H9 (cell line): ENCODE data around the gene IRAK1. TPM values are rescaled to one million over a fixed set of nuclear protein-coding genes. Genes with fewer than 3 reads are reported as not detected.
A peak's percentile ranks its signal among the peaks of the same experiment; 100 is the strongest.

Experiments used
- DNase-seq: peaks from one replicate; pipeline ENCODE4 v3.0.0-alpha.2; 2017
- H2AFZ ChIP-seq: one replicate; pipeline ENCODE4 v1.6.1; 2013; ENCODE audit warnings: mild to moderate bottlenecking, low read length, control low read depth, moderate library complexity
- H2AK5ac ChIP-seq: 2 replicates; pipeline ENCODE4 v1.6.1; 2013; ENCODE audit warnings: low read length, control low read depth, mixed read lengths; ENCODE audit not compliant: insufficient read length
- H2BK120ac ChIP-seq: one replicate; pipeline ENCODE4 v1.6.1; 2013; ENCODE audit warnings: low read depth, mild to moderate bottlenecking, low read length, control low read depth, inconsistent platforms; ENCODE audit not compliant: poor library complexity, severe bottlenecking
- H2BK12ac ChIP-seq: 2 replicates; pipeline ENCODE4 v1.6.1; 2013; ENCODE audit warnings: low read length, control low read depth, mixed read lengths, low read depth; ENCODE audit not compliant: insufficient read length
- H2BK15ac ChIP-seq: 2 replicates; pipeline ENCODE4 v1.6.1; 2013; ENCODE audit warnings: low read depth, low read length, control low read depth
- H2BK20ac ChIP-seq: one replicate; pipeline ENCODE4 v1.6.1; 2013; ENCODE audit warnings: low read depth, mild to moderate bottlenecking, low read length, control low read depth, inconsistent platforms; ENCODE audit not compliant: poor library complexity, severe bottlenecking
- H2BK5ac ChIP-seq: 2 replicates; pipeline ENCODE4 v1.6.1; 2013; ENCODE audit warnings: low read length, control low read depth, mixed read lengths; ENCODE audit not compliant: insufficient read length
- H3K14ac ChIP-seq: 2 replicates; pipeline ENCODE4 v1.6.1; 2013; ENCODE audit warnings: low read length, control low read depth; ENCODE audit not compliant: insufficient read depth
- H3K18ac ChIP-seq: 2 replicates; pipeline ENCODE4 v1.6.1; 2013; ENCODE audit warnings: low read depth, mild to moderate bottlenecking, mixed read lengths, low read length, control low read depth; ENCODE audit not compliant: insufficient read length
- H3K23ac ChIP-seq: 2 replicates; pipeline ENCODE4 v1.6.1; 2013; ENCODE audit warnings: low read length, control low read depth, mixed read lengths, low read depth; ENCODE audit not compliant: insufficient read length
- H3K23me2 ChIP-seq: 2 replicates; pipeline ENCODE4 v1.6.1; 2013; ENCODE audit warnings: low read depth, mild to moderate bottlenecking, mixed read lengths, low read length, control low read depth; ENCODE audit not compliant: insufficient read length, poor library complexity, severe bottlenecking
- H3K27ac ChIP-seq: 2 replicates; pipeline ENCODE4 v1.5.1; 2013; ENCODE audit warnings: low read length, control low read depth, mixed read lengths, low read depth; ENCODE audit not compliant: insufficient read length
- H3K27me3 ChIP-seq: 2 replicates; pipeline ENCODE4 v1.6.1; 2013; ENCODE audit warnings: low read length, control low read depth, inconsistent platforms; ENCODE audit not compliant: insufficient read depth
- H3K4ac ChIP-seq: 2 replicates; pipeline ENCODE4 v1.6.1; 2013; ENCODE audit warnings: low read depth, mild to moderate bottlenecking, control low read depth, inconsistent platforms, low read length, moderate library complexity
- H3K4me1 ChIP-seq: 2 replicates; pipeline ENCODE4 v1.6.1; 2013; ENCODE audit warnings: low read length, control low read depth, inconsistent platforms; ENCODE audit not compliant: insufficient read depth
- H3K4me2 ChIP-seq: 2 replicates; pipeline ENCODE4 v1.6.1; 2013; ENCODE audit warnings: low read length, control low read depth, mixed read lengths; ENCODE audit not compliant: insufficient read length, insufficient read depth
- H3K56ac ChIP-seq: 2 replicates; pipeline ENCODE4 v1.6.1; 2013; ENCODE audit warnings: low read depth, mild to moderate bottlenecking, mixed read lengths, low read length, control low read depth; ENCODE audit not compliant: insufficient read length
- H3K79me1 ChIP-seq: 2 replicates; pipeline ENCODE4 v1.6.1; 2013; ENCODE audit warnings: low read depth, mild to moderate bottlenecking, moderate library complexity, low read length, control low read depth, inconsistent platforms; ENCODE audit not compliant: insufficient read depth, poor library complexity, severe bottlenecking
- H3K79me2 ChIP-seq: 2 replicates; pipeline ENCODE4 v1.6.1; 2013; ENCODE audit warnings: low read length, control low read depth, inconsistent platforms; ENCODE audit not compliant: insufficient read depth
- H3K9ac ChIP-seq: 2 replicates; pipeline ENCODE4 v1.6.1; 2013; ENCODE audit warnings: low read length, control low read depth, mixed read lengths; ENCODE audit not compliant: insufficient read length; ENCODE audit errors: extremely low read depth
- H3K9me3 ChIP-seq: one replicate; pipeline ENCODE4 v1.6.1; 2013; ENCODE audit warnings: low read depth, low read length, inconsistent platforms; ENCODE audit not compliant: control insufficient read depth
- H3T11ph ChIP-seq: one replicate; pipeline ENCODE4 v1.6.1; 2013; ENCODE audit warnings: mild to moderate bottlenecking, low read length, control low read depth, inconsistent platforms
- H4K20me1 ChIP-seq: one replicate; pipeline ENCODE4 v1.6.1; 2013; ENCODE audit not compliant: control insufficient read depth, insufficient read length, insufficient read depth
- H4K5ac ChIP-seq: 2 replicates; pipeline ENCODE4 v1.6.1; 2013; ENCODE audit warnings: low read depth, mild to moderate bottlenecking, mixed read lengths, low read length, control low read depth; ENCODE audit not compliant: insufficient read length
- H4K8ac ChIP-seq: replicated peaks from 2 replicates; pipeline ENCODE4 v1.6.1; 2013; ENCODE audit warnings: low read length, control low read depth, mixed read lengths, low read depth; ENCODE audit not compliant: insufficient read length
- H4K91ac ChIP-seq: 2 replicates; pipeline ENCODE4 v1.6.1; 2013; ENCODE audit warnings: low read depth, mild to moderate bottlenecking, moderate library complexity, mixed read lengths, low read length, control low read depth; ENCODE audit not compliant: insufficient read length
- H3K27ac Mint-ChIP-seq, 3 experiments: 2 replicates in 2 of 3; 3 replicates in 1 of 3; pipeline ENCODE4 v1.8.0; 2020 to 2021; ENCODE audit warnings: mixed read lengths in 3 of 3, mild to moderate bottlenecking in 1 of 3, moderate library complexity in 1 of 3
- H3K27me3 Mint-ChIP-seq: 2 replicates; pipeline ENCODE4 v1.8.0; 2021; ENCODE audit warnings: low read depth, mild to moderate bottlenecking, moderate library complexity, mixed read lengths
- H3K36me3 Mint-ChIP-seq, 3 experiments: 2 replicates in 2 of 3; 3 replicates in 1 of 3; pipeline ENCODE4 v1.8.0; 2020 to 2021; ENCODE audit warnings: low read depth in 3 of 3, mixed read lengths in 3 of 3; ENCODE audit not compliant: insufficient read depth in 1 of 3
- H3K4me1 Mint-ChIP-seq, 2 experiments: 2 replicates each; pipeline ENCODE4 v1.8.0; 2020; ENCODE audit warnings: mixed read lengths in 2 of 2
- H3K4me3 Mint-ChIP-seq, 2 experiments: 2 replicates in 1 of 2; 3 replicates in 1 of 2; pipeline ENCODE4 v1.8.0; 2020 to 2021; ENCODE audit warnings: mild to moderate bottlenecking in 2 of 2, mixed read lengths in 2 of 2, moderate library complexity in 1 of 2
- H3K9me3 Mint-ChIP-seq, 2 experiments: 2 replicates in 1 of 2; 3 replicates in 1 of 2; pipeline ENCODE4 v1.8.0; 2020; ENCODE audit warnings: mild to moderate bottlenecking in 2 of 2, mixed read lengths in 2 of 2, moderate library complexity in 1 of 2
- CTCF ChIP-seq: fragments of 200-600 bp; sonication (generic); conservative IDR thresholded peaks from 3 replicates; pipeline ENCODE4 v1.8.0; 2021; ENCODE audit warnings: antibody characterized with exemption, mild to moderate bottlenecking
- WGBS: extraction: QIAGEN DNeasy Blood & Tissue Kit; methylation state at CpG from one replicate; pipeline ENCODE4 v1.1.7; 2013; ENCODE audit warnings: missing lambda C conversion rate, low lambda C conversion rate, mixed read lengths; ENCODE audit not compliant: insufficient read length; ENCODE audit errors: extremely low coverage; 5-methylcytosine and 5-hydroxymethylcytosine counted together
- microRNA-seq: library from miRNA; unstranded; fragments of <30 nt; microRNA quantifications from one replicate; pipeline ENCODE4, GENCODE V29; 2020; ENCODE audit warnings: borderline microRNAs expressed
- total RNA-seq: library from RNA; stranded (reverse); gene quantifications from 2 replicates; pipeline ENCODE4 v1.2.1, GENCODE V29; 2021

The IRAK1 gene
- total RNA-seq, 1 experiment from 2014 or later = 98.4 TPM

- WGBS = no CpG with 5 or more reads among the region's 22 CpGs
- H3K36me3 Mint-ChIP-seq = peaks cover 69 to 92% (median 91%) of the 10 kb centered on the region in 3 experiments
Observed at GRCh38 chrX:153960786-153961185, 58.9 kb downstream of the IRAK1 start.

More at GRCh38 chrX:153960786-153961185, 58.9 kb downstream of the IRAK1 start:
- Histone ChIP-seq H2BK20ac (no peak overlapping the region), H3K27me3 (no peaks in the 10 kb centered on the region), H3K79me1 (peaks cover 5% of the 10 kb centered on the region), H3K14ac (no peak overlapping the region), H2AFZ (no peak overlapping the region), H2BK120ac (no peak overlapping the region), H4K8ac (no peak overlapping the region), H2BK12ac (no peak overlapping the region), H2BK5ac (no peak overlapping the region), H4K91ac (no peak overlapping the region), H3K56ac (no peak overlapping the region), H3K79me2 (peaks cover 11% of the 10 kb centered on the region; the same call in 1 of the 2 replicates), H4K20me1 (no peaks in the 10 kb centered on the region), H2BK15ac (no peak overlapping the region), H3K9ac (no peak overlapping the region), H3K23ac (no peak overlapping the region), H3K4me2 (no peak overlapping the region), H3K23me2 (no peaks in the 10 kb centered on the region), H3K18ac (no peak overlapping the region), H3K4ac (no peak overlapping the region), H3T11ph (no peak overlapping the region), H2AK5ac (no peak overlapping the region), H4K5ac (no peak overlapping the region), H3K27ac (no peak overlapping the region), H3K9me3 (peaks cover under 1% of the 10 kb centered on the region), H3K4me1 (no peaks in the 10 kb centered on the region)
- peak overlapping the region in 1 of 3 experiments; percentile 21; a peak in 1 of 7 replicates for H3K27ac Mint-ChIP-seq
- peaks cover 1% of the 10 kb centered on the region; the same call in 1 of the 2 replicates for H3K27me3 Mint-ChIP-seq
- H3K9me3 Mint-ChIP-seq = no peaks in the 10 kb centered on the region
- no peak for TF ChIP-seq CTCF
- no peak overlapping the region for H3K4me3 Mint-ChIP-seq
- H3K4me1 Mint-ChIP-seq = no peaks in the 10 kb centered on the region
- no peak for DNase-seq

Small RNA genes within 50 kb of the gene (microRNA-seq; reads per million reads assigned to microRNA genes)
- gene MIR3202-1 = not detected
- not detected for gene MIR3202-2
- gene MIR718 = not detected

Other genes with a start within 250 kb of the IRAK1 start
- gene SRPK3, start 238.9 kb downstream of the IRAK1 start, total RNA-seq = not detected in 2 replicates
- 43.2 and 47.1 TPM in 2 replicates for gene IDH3G, start 225.5 kb downstream of the IRAK1 start, total RNA-seq
- gene SSR4, start 225.2 kb downstream of the IRAK1 start, total RNA-seq = 179 and 193 TPM in 2 replicates
- gene PDZD4, start 189.4 kb downstream of the IRAK1 start, total RNA-seq = 110 and 118 TPM in 2 replicates
- 19.9 and 22.7 TPM in 2 replicates for gene L1CAM, start 133.7 kb downstream of the IRAK1 start, total RNA-seq
- gene AVPR2, start 115.2 kb downstream of the IRAK1 start, total RNA-seq = not detected in 2 replicates
- gene ARHGAP4, start 93.6 kb downstream of the IRAK1 start, total RNA-seq = 37.8 and 40.6 TPM in 2 replicates
- 101 and 103 TPM in 2 replicates for gene NAA10, start 84.9 kb downstream of the IRAK1 start, total RNA-seq
- 7.1 and 8.4 TPM in 2 replicates for gene RENBP, start 75.3 kb downstream of the IRAK1 start, total RNA-seq
- gene HCFC1, start 48.1 kb downstream of the IRAK1 start, total RNA-seq = 137 and 144 TPM in 2 replicates
- gene TMEM187, start 47.1 kb downstream of the IRAK1 start, total RNA-seq = 1.9 and 2.7 TPM in 2 replicates
- 30.4 and 32.2 TPM in 2 replicates for gene MECP2, start 77.8 kb upstream of the IRAK1 start, total RNA-seq
- not detected in 2 replicates for gene OPN1LW, start 124.3 kb upstream of the IRAK1 start, total RNA-seq
- gene OPN1MW, start 162.7 kb upstream of the IRAK1 start, total RNA-seq = not detected in 2 replicates
- gene OPN1MW2, start 199.9 kb upstream of the IRAK1 start, total RNA-seq = not detected in 2 replicates
- gene OPN1MW3, start 237.7 kb upstream of the IRAK1 start, total RNA-seq = not detected in 2 replicates